Hematopoietic multipotent progenitor cell treated with erythropoietin and hydrocortisone succinate and interleukin-3 and kit ligand, for 4 days (in vitro differentiated cells): ENCODE data around the gene ACER3.
"Not testable (repeated sequence)": the region's sequence is repeated elsewhere in the genome, so short reads cannot be mapped to it uniquely, and the experiment has no call there.

Experiments
- DNase-seq: peaks from one replicate; pipeline ENCODE4 v3.0.0-alpha.2; 2015

The ACER3 gene

GRCh38 chr11:76880314-76880713, 19.6 kb downstream of the ACER3 start:
- no peak for DNase-seq

GRCh38 chr11:76880956-76881355, 20.2 kb downstream of the ACER3 start:
- DNase-seq, result no peak

- no peak for DNase-seq
Measured at GRCh38 chr11:76885390-76886097, 24.8 kb downstream of the ACER3 start.

GRCh38 chr11:76888989-76889388, 28.3 kb downstream of the ACER3 start:
- peak; percentile 70 for DNase-seq

- DNase-seq, result no peak
Measured at GRCh38 chr11:76889411-76889975, 28.8 kb downstream of the ACER3 start.

- no peak for DNase-seq
Measured at GRCh38 chr11:76890329-76890728, 29.6 kb downstream of the ACER3 start.

- no peak for DNase-seq
Measured at GRCh38 chr11:76891285-76891684, 30.6 kb downstream of the ACER3 start.

GRCh38 chr11:76891793-76892192, 31.1 kb downstream of the ACER3 start:
- DNase-seq, result no peak

GRCh38 chr11:76892306-76892705, 31.6 kb downstream of the ACER3 start:
- no peak for DNase-seq

GRCh38 chr11:76897233-76897632, 36.5 kb downstream of the ACER3 start:
- DNase-seq, result no peak

- DNase-seq, result no peak
Measured at GRCh38 chr11:76901144-76901543, 40.4 kb downstream of the ACER3 start.

GRCh38 chr11:76901622-76902021, 40.9 kb downstream of the ACER3 start:
- not testable (repeated sequence) for DNase-seq

- peak; percentile 31 for DNase-seq
Measured at GRCh38 chr11:76902121-76903014, 41.6 kb downstream of the ACER3 start.

GRCh38 chr11:76903325-76903724, 42.6 kb downstream of the ACER3 start:
- no peak for DNase-seq

- no peak for DNase-seq
Measured at GRCh38 chr11:76910620-76911414, 50.1 kb downstream of the ACER3 start.

- no peak for DNase-seq
Measured at GRCh38 chr11:76911415-76911808, 50.7 kb downstream of the ACER3 start.

GRCh38 chr11:76916712-76917111, 56.0 kb downstream of the ACER3 start:
- DNase-seq, result no peak

- peak; percentile 89 for DNase-seq
Measured at GRCh38 chr11:76918941-76919386, 58.2 kb downstream of the ACER3 start.

- DNase-seq, result no peak
Measured at GRCh38 chr11:76919467-76919866, 58.7 kb downstream of the ACER3 start.

GRCh38 chr11:76919887-76920746, 59.4 kb downstream of the ACER3 start:
- peak; percentile 95 for DNase-seq

- DNase-seq, result no peak
Measured at GRCh38 chr11:76927160-76927559, 66.4 kb downstream of the ACER3 start.

- peak; percentile 22 for DNase-seq
Measured at GRCh38 chr11:76935042-76935441, 74.3 kb downstream of the ACER3 start.
